NCI-H226 (cell line): ENCODE data around the gene SLC25A13.
"Not testable (repeated sequence)": the region's sequence is repeated elsewhere in the genome, so short reads cannot be mapped to it uniquely, and the experiment has no call there.

ENCODE experiments used
- DNase-seq: peaks from one replicate; pipeline ENCODE4 v3.0.0-alpha.2; 2015

SLC25A13 gene

DNA sequence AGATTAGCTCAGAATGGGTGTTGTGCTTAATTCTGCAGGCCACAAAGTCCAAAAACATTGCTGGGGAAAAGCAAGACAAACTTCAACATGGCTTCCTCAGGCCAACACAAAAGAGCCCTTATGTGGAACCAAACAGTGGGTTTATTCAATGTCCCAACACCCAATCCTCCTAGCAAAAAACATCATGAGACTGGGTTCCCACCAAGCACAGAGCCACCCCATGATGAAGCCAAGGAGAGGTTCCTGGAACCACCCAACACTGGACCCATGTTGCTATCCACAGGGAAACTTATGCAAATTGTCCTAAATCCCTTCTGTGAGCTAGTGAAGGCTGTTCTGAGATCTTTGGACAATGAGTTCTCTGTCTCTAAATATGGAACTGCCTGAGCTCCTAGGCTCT lies 24.0 kb downstream of the SLC25A13 start:
- no peak for DNase-seq

DNA sequence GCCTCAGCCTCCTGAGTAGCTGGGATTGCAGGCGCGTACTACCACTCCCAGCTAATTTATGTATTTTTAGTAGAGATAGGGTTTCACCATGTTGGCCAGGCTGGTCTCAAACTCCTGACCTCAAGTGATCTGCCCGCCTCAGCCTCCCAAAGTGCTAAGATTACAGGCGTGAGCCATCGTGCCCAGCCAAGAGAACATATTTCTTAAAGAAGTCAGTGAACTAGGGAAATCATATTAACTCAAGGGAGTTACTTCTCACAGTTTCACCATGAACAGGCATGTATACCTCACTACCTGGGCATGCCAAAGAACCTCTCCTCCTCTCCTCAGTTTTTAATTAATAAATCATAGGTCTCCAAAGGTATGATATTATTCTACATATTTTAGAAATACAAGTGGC lies 24.5 kb downstream of the SLC25A13 start:
- DNase-seq: not testable (repeated sequence)

DNA sequence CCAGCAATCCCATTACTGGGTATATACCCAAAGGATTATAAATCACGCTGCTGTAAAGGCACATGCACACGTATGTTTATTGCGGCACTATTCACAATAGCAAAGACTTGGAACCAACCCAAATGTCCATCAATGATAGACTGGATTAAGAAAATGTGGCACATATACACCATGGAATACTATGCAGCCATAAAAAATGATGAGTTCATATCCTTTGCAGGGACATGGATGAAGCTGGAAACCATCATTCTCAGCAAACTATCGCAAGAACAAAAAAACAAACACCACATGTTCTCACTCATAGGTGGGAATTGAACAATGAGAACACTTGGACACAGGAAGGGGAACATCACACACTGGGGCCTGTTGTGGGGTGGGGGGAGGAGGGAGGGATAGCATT lies 28.0 kb downstream of the SLC25A13 start:
- DNase-seq: not testable (repeated sequence)

DNA sequence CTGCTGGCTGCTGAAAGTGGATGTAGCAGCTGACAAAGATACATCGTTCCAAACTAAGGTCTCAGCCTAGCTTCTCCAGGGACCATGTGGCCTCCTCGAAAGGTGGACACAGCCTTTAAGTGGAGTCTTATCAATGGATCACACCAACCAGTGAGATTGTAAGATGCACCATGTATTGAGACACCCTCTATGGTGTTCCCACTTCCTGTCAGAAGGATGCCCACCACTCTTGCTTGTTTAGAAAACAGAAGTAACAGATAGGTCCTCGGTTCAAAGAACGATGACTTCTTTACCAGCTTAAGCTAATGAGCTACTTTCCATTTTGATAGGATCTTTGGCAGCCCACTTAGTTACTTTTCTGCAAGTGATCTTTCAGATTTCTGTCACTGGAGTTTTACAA lies 34.3 kb downstream of the SLC25A13 start:
- DNase-seq: no peak

DNA sequence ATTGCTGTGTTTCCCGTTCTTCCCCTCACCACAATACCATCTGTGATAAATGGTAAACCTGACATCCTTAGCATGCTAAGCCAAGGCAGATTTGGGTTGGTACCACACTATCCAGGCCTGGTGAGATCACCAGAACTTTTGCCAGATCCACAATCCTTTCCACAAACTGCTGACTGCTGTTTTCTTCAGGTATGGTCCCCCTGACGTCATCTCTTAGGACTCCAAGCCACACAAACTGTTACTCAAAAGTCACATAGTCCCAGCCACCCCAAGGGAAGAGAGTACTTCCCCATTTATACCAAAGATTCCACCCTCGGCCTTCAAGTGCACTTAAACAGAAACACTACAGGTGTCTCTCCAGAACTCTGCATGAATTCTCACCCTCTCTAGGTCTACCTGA lies 34.8 kb downstream of the SLC25A13 start:
- DNase-seq: no peak

DNA sequence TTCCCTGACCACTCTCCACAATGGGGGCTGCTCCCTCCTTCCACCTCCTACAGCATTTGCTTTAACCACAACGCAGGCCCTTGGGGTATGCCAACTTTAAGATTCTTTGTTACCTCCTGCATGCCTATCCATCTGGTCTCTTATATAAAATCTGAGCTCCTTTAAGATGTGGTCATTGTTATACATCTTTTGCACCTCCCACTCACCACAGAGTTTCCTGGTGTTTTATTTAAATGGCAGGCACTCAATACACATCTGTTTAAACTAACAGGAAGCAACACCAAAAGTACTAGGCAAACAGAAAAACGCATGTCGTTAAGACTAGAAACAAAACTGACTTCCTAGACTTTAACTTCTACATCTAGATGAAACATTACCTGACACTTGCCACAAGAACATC lies 36.3 kb downstream of the SLC25A13 start:
- no peak for DNase-seq

DNA sequence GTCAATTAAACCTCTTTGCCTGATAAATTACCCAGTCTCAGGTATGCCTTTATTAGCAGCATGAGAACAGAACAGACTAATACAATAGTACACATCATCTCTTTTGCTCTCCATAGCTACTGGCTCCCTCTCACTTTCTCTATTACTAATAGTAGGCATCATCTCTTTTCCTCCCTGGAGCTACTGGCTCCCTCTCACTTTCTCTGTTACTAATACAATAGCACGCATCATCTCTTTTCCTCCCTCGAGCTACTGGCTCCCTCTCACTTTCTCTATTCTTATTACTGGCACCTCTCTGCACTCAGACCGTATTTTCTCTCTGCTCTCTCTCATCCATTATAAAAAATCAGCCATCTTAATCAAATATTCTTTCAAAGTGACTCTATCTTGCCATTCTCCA lies 37.1 kb downstream of the SLC25A13 start:
- no peak for DNase-seq

DNA sequence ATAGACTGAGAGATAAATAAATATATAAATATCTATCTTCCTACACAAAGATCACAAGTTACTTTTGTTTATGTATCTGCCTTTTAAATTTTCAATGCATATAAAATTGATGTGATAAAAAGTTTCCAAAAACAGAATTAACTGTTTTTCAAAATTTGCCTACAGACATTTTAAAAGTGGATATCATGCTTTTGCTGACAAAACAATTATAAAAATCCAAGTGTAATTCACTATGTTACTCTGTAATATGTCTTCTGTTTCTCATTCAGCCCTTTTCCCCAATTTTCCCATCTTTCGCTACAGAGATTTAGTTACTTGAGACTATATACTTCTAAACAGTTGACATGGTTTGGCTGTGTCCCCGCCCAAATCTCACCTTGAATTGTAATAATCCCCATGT lies 37.7 kb downstream of the SLC25A13 start:
- no peak for DNase-seq

DNA sequence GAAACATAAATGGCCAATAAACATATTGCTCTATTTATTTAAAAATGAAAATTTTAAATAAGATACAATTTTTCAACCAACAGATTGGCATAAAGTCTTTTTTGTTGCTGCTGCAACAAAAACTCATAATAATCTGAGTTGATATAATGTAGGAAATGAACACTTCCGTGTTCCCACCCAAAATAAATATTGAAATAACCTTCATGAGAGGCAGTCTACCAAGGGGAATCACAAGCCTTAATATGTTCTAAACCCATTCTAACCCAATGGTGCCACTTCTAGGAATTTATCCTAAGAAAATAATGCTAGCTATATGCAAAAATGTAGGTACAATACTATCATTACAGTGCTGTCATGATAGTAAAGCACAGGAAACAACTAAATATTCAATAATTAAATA lies 39.1 kb downstream of the SLC25A13 start:
- DNase-seq: no peak

DNA sequence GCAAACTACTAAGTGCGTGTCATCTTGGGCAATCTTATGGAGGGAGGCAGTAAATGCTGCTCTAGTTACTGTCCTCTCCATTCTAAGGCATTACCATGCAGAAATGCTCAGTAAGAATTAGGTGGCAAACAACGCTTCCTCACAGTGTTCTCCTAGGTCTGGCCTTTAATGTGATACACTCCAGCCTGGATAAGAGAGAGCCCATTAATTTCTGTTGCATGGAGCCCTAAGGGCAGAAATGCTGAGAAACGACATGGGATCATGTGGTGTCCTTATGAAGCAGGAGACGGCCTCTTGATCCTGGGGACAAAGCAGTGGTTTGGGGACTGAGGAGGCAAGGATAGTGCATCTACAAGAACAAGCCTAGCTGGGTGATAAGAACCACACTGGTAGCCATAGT lies 44.0 kb downstream of the SLC25A13 start:
- no peak for DNase-seq

DNA sequence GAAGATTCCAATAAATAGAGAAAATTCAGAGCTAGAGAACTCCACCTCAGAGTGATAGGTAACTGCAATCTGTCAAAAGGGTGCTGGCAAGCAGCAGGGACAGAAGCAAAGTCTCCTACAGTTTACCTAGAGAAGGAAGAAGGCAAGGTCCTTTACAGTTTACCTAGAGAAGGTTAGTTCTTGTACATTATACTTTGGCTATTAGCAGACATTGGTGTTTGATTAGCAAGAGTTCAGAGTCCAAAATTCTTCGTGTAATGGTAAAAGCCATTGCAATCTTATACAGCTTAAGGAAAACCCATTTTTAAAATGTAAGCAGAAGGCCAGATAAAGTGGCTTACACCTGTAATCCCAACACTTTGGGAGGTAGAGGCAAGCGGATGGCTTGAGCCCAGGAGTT lies 45.9 kb downstream of the SLC25A13 start:
- no peak for DNase-seq

DNA sequence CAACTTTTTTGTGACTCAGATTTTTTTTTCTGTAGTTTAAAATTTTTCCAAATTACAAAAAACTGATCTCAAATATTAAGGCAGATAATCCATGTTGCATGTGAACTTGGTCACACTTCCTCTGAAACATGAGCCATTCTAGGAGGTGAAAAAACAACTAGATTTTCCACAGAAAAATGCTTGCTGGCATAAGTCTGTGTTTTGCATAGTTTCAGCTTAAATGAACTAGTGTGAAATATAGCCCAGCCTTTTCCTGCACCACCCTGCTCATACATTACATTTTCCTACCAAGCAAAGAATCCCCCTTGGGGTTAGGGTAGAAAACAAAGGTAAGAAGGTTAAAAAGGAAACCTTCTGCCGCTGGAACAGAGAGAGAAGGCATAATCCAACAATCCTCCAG lies 48.2 kb downstream of the SLC25A13 start:
- DNase-seq: no peak

DNA sequence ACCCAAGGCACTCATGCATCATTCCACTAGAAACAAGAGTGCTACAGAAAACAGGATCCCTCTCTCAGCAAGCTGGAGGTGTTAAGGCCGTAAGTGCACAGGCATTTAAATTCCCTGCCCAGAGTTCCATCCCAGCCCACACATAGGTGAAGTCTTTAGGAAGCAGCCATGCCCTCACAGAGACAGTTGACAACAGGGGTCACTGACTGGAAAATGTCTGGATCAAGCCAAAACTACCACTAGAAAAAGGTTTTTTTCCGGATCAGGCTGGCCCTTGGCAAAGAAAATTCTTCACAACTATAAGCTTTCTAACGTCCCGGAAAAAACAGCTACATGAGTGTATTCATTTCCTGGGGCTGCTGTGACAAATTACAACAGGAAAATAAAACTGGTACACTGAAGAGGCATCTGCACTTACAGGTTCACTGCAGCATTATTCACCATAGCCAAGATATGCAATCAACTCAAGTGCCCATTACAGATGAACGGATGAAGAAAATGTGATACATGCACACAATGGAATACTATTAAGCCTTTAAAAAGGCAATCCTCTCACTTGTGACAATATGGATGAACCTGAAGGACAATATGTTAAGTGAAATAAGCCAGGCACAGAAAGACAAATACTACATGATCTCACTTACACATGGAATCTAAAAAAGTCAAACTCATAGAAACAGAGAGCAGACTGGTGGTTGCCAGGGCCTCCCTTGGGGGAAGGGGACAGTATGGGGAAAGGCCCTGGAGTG lies 52.5 kb downstream of the SLC25A13 start:
- DNase-seq: no peak

DNA sequence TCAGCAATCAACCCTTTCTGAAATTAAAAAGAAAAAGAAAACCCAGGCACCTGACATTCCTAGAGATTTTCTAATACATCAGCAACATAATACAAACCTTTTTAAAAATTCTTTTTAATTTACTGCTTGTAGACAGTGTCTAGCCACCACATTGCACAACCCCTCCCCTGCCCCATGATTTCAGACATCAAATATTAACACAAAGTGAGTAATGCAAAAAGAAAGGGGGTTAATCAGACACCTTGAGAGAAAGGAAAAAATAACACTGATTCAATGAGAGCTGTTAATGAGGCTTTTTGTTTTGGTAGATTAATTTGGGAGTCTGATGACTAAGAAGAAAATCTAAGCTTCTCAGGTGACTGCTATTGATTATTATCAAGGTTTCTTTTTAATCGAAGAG lies 55.3 kb downstream of the SLC25A13 start:
- no peak for DNase-seq

DNA sequence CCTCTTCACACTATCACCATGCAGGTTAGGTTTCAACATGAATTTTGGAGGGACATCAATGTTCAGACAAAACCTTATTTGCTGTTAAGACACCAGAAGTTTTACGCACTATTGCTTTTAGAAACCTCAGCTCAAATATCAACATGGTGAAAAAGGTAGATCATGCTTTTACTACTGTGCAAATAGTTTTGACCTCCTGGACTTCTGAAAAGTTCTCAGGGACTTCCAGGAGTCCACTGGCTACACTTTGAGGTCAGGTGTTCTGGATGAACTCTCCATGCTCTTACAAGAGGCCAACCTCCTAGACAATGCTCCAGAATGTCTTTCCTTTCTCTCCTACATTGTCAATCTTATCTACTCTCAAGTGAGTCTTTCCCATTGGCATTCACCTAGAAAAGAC lies 55.9 kb downstream of the SLC25A13 start:
- DNase-seq: no peak

DNA sequence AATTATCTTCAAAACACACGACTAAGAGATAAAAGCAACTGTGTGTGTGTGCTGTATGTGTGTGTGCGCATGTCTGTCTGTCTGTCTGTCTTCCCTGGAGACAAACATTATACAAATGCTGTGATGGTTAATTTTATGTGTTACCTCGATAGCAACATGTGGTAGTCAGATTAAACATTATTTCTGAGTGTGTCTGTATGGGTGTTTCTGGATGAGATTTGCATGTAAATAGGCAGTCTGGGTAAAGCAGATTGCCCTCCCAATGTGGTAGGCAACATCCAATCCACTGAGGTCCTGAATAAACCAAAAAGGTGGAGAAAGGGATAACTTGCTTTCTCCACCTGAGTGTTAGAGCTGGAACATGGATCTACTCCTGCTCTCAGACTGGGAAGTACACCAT lies 67.9 kb downstream of the SLC25A13 start:
- DNase-seq: no peak

DNA sequence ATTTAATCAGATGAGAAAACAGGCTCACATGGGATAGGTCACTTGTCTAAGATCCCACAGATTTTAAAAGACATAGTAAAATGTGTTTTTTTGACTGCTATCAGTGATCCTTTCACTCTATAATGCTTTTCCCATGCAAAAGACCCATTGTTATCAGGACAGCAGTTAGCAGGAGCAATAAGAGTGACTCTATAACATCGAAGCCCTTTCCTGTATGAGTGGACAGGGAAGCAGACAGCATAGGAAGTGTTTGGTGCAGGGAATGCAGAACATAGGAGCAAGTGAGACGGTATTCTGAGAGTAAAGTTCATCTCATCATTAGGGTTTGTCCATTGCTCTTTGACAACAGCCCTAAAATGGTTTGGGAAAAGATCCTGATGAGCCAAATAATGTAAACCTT lies 68.5 kb downstream of the SLC25A13 start:
- DNase-seq: no peak

DNA sequence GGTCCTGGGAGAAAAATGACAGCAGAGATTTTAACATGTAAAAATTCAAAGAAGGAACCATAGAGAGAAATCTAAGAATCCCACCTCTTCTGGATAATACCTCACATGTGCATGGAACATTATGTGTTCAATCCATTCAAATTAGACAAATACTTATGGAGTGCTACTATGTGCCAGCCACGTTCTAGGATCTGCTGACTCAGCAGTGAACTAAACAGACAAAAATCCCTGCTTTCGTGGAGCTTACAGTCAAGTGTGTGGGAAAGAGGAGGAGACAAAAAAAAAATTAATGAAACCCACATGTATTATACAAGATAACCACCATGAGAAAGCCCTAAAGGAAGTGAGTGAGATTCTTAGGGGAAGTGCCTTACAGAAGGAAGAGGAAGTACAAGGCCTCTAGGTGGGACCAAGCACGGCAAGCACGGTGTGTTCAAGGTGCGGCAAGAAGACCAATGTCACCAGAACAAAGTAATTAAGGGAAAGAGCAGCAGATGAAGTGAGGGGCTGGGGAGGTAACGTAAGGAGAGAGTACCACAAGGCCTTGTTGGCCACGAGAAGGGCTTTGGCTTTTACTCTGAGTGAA lies 71.0 kb downstream of the SLC25A13 start:
- no peak for DNase-seq

DNA sequence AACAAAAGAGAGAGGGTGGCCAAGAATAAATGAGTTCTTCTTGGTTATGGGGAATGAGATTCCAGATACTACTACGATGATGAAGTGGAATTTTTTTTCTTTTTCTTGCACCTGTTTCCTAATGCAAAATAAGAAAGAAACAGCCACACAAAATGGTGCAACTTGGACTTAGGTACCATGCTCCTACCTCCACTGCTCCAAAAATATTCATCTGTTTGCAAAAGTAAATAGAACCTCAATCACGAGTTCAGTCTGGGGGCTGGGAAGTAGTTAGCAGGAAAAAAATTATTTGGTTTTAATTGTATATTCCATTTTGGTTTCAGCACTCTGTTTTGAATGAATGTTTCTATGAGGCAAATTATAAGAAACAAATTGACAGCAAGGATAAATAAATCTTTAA lies 73.5 kb downstream of the SLC25A13 start:
- DNase-seq: no peak

DNA sequence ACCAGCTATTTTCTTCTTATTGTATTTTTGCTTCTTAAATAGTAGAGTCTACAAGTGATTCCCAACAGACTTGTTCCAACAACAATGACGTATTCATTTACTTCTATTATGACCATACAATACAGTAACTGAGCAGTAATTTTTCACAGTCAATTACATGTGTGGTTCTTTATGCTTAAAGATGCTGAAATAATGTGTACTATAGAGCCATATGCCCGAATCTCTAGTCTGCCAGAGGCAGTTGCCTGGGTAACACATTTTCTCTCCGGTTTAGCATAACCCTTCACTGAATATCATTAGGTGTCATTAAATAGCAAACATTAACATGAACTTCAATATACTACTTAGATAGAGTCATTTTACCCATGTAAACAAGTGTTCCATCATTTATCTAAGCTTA lies 75.0 kb downstream of the SLC25A13 start:
- DNase-seq: no peak

DNA sequence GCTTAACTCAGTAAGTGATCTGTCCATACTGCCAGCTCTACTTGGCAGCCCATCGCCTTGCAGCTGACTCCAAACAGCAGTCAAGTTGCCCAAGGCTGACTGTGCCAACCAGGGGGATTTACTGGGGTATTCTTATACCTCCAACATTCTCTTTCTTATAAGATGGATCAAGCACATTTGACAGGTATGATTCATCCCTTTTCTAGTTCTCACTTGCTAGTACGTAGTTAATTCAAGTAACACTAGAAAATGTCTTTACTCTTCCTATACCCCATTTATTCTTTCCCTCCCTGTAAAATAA lies 77.0 kb downstream of the SLC25A13 start:
- DNase-seq: no peak

DNA sequence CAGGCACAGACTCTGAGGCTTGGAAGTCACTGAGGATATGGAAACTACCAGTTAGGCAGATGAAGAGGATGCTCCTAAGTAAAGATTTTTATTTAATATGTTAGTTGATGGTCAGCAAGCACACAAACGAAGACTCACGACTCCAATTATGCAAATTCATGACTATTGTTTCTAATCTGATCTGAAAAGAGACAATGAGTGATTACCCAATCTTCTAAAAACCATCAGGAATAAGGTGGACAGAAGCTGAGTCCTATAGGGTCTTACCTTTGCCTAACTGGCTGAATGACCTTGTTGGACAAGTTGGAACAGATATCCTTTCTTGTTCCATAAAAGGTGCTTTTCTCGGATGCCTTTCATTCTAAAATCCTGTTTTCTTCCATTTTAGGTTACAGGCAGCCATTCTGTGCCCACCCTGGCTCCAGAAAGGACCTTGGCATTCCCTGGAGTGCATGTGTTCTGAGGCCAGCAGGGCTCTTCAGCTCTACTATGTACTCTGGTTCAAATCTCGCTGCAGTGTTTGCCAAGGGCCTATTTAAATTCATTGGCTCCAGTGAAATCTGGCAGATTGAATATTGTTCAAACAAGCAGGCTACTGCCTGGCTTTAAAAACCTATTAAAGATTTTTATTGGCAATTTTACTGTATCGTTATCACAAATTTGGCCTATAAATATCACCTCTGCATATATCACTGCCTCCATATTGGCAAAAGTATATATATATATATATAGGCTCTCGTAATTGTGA lies 77.5 kb downstream of the SLC25A13 start:
- DNase-seq: no peak

DNA sequence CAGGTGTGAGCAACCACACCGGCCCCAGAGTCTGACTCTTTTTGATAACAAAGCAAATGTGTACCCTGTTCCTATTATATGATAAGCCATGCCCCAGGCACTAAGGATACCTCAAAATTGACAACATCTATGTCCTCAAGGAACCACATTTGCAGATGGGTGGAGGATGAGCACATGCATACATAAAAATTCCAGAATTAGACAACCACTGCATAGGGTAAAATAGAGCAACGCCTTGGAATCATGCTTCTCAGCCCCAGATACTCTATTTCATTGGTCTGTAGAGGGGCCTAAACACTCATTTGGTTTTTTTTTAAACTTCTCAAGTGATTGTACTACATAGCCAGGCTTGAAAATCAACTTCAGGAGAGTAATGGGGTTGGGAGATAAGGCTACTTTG lies 78.7 kb downstream of the SLC25A13 start:
- no peak for DNase-seq

DNA sequence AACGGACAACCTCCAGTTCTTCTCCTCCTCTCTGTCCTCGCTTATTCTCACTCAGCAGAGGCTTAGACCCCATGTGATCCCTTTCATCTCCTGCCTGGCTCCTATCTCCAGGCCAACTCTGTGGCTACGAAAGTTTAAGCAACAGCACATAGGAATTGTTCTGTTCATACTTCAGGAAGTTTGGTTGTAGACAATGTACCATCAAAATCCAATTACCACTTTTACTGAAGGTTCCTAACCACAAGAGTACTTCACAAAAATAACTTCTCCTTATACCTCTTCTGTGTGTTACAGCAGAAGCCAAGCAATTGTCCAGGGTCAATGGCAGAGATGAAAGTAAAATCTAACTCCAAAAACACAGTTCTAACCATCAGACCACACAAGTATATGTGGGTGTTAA lies 80.0 kb downstream of the SLC25A13 start:
- DNase-seq: no peak
